DOHH2 (cell line): Measurements from ENCODE around the gene APAF1.

Source experiments
- H3F3A ChIP-seq: fragments of 200-600 bp; sonication (generic), shearing (Covaris generic); 2 replicates; pipeline ENCODE4 v1.6.0; 2016; ENCODE audit warnings: antibody characterized with exemption, mild to moderate bottlenecking; ENCODE audit not compliant: control insufficient read depth, insufficient read depth
- H3K27ac ChIP-seq: fragments of 200-600 bp; sonication (generic); 2 replicates; pipeline ENCODE4 v1.5.1; 2014; ENCODE audit warnings: low read depth, mild to moderate bottlenecking, low read length, moderate library complexity
- H3K27me3 ChIP-seq: fragments of 200-600 bp; sonication (generic); 2 replicates; pipeline ENCODE4 v1.6.1; 2014; ENCODE audit warnings: mild to moderate bottlenecking, low read length, mixed read lengths; ENCODE audit not compliant: control insufficient read depth
- H3K36me3 ChIP-seq: fragments of 200-600 bp; sonication (generic); 2 replicates; pipeline ENCODE4 v1.6.1; 2014; ENCODE audit warnings: mild to moderate bottlenecking, low read length, moderate library complexity, mixed read lengths; ENCODE audit not compliant: control insufficient read depth
- H3K4me1 ChIP-seq: fragments of 200-600 bp; sonication (generic); 2 replicates; pipeline ENCODE4 v1.6.1; 2014; ENCODE audit warnings: mild to moderate bottlenecking, low read length, mixed read lengths; ENCODE audit not compliant: control insufficient read depth
- H3K4me2 ChIP-seq: fragments of 200-600 bp; sonication (generic); 2 replicates; pipeline ENCODE4 v1.6.0; 2014; ENCODE audit warnings: mild to moderate bottlenecking, low read length, moderate library complexity
- H3K4me3 ChIP-seq: fragments of 200-600 bp; sonication (generic); 2 replicates; pipeline ENCODE4 v1.5.1; 2014; ENCODE audit warnings: mild to moderate bottlenecking, low read length, mixed read lengths
- H3K79me2 ChIP-seq: fragments of 200-600 bp; sonication (generic); 2 replicates; pipeline ENCODE4 v1.6.1; 2014; ENCODE audit warnings: mild to moderate bottlenecking, low read length, mixed read lengths; ENCODE audit not compliant: control insufficient read depth
- H3K9me2 ChIP-seq: fragments of 200-600 bp; sonication (generic); replicated peaks from 2 replicates; pipeline ENCODE4 v1.6.1; 2014; ENCODE audit warnings: mild to moderate bottlenecking, low read length, mixed read lengths; ENCODE audit not compliant: control insufficient read depth
- H3K9me3 ChIP-seq: fragments of 200-600 bp; sonication (generic); 2 replicates; pipeline ENCODE4 v1.6.1; 2014; ENCODE audit warnings: antibody characterized with exemption, low read length, mixed read lengths; ENCODE audit not compliant: control insufficient read depth, insufficient read depth
- H4K20me1 ChIP-seq: fragments of 200-600 bp; sonication (generic); 2 replicates; pipeline ENCODE4 v1.6.0; 2014; ENCODE audit warnings: low read depth, mild to moderate bottlenecking, antibody characterized with exemption, low read length, moderate library complexity; ENCODE audit not compliant: control insufficient read depth, insufficient read depth
- EZH2phosphoT487 ChIP-seq: fragments of 200-600 bp; sonication (generic); IDR thresholded peaks from 2 replicates; pipeline ENCODE4 v1.6.1; 2017; ENCODE audit warnings: borderline replicate concordance, mild to moderate bottlenecking, antibody characterized with exemption, low read length, moderate library complexity, mixed read lengths
- TF ChIP-seq, protein P1 (sequence below): fragments of 200-600 bp; sonication (generic); IDR thresholded peaks from one replicate; pipeline ENCODE4 v1.5.1; 2014; ENCODE audit warnings: antibody characterized with exemption, mild to moderate bottlenecking, low read depth, low read length; ENCODE audit not compliant: poor library complexity, severe bottlenecking

APAF1 gene

DNA sequence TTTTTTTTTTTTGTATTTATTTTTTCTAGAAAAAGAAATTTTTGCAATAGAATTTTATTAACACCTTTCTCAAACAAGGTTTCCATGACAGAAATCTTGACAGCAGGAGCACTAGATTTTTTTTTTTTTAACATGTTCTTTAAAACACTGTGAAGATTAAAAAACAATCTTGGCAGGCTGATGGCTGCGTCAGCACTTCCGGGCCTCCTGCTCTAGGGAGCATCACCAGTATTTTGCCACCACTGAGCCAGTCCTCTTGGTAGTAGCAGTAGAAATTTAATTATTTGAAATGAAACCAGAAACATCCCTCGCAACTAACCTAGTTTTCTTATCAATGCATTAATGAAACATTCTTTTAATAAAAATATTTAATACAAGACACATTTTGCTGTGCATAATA, 99.6 kb downstream of the APAF1 start:
- no peaks in the 10 kb centered on the region for H3K79me2 ChIP-seq
- no peaks in the 10 kb centered on the region for H3K9me3 ChIP-seq
- H3K4me3 ChIP-seq = no peak overlapping the region
- H3K4me2 ChIP-seq = no peak overlapping the region
- no peak for TF ChIP-seq EZH2phosphoT487
- TF ChIP-seq, protein P1, sequence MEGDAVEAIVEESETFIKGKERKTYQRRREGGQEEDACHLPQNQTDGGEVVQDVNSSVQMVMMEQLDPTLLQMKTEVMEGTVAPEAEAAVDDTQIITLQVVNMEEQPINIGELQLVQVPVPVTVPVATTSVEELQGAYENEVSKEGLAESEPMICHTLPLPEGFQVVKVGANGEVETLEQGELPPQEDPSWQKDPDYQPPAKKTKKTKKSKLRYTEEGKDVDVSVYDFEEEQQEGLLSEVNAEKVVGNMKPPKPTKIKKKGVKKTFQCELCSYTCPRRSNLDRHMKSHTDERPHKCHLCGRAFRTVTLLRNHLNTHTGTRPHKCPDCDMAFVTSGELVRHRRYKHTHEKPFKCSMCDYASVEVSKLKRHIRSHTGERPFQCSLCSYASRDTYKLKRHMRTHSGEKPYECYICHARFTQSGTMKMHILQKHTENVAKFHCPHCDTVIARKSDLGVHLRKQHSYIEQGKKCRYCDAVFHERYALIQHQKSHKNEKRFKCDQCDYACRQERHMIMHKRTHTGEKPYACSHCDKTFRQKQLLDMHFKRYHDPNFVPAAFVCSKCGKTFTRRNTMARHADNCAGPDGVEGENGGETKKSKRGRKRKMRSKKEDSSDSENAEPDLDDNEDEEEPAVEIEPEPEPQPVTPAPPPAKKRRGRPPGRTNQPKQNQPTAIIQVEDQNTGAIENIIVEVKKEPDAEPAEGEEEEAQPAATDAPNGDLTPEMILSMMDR = no peak
- H3K27me3 ChIP-seq = peaks cover 30% of the 10 kb centered on the region
- H4K20me1 ChIP-seq = no peaks in the 10 kb centered on the region
- H3K4me1 ChIP-seq = peaks cover 8% of the 10 kb centered on the region; the same call in 1 of the 2 replicates
- no peaks in the 10 kb centered on the region for H3K9me2 ChIP-seq
- H3F3A ChIP-seq = no peaks in the 10 kb centered on the region
- H3K27ac ChIP-seq = no peak overlapping the region
- no peaks in the 10 kb centered on the region for H3K36me3 ChIP-seq

DNA sequence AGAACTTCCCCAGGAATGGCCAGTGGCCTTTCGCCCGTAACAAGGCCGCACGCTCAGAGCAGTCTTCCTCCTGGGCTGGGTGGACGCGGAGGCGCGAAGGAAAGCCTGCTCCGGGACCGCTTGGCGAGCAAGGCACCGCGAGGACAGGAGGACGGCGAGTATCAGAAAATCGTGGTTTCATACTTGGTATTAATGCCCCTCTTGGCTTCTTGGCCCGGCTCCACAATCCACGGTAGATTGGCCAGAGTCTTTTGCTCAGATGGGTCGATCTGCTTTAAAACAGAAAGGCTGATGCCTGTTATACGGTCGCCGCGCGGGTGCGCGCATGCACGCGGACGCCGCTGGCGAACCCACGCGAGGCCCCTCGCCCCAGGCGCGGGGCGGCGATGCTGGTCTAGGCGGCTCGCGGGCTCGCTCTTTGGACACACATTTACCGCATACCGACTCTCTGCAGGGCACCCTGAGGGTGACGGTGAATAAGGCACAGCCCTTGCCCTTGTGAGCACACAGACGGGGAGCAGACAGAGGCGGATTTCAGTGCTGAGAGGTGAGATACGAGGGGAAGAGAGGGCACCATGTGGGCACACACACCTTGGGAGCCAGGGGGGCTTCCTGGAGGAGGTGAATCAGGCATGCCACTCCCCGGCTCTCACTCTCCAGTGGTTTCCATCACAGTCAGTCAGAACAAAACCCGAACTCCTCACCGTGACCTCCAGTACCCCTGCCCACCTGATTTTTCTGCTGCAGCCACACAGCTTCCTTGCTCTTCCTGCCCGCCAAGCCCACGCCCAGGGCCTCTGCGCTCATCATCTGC, 100.7 kb downstream of the APAF1 start:
- H3K9me2 ChIP-seq = no peaks in the 10 kb centered on the region
- peak overlapping the region; percentile 66 for H3K4me2 ChIP-seq
- no peaks in the 10 kb centered on the region for H3K9me3 ChIP-seq
- no peak overlapping the region for H3K27ac ChIP-seq
- peak overlapping the region; percentile 59 for H3K4me3 ChIP-seq
- peaks cover 8% of the 10 kb centered on the region; the same call in 1 of the 2 replicates for H3K4me1 ChIP-seq
- H3K27me3 ChIP-seq = peaks cover 27% of the 10 kb centered on the region
- no peaks in the 10 kb centered on the region for H3K36me3 ChIP-seq
- no peak; the same call in 1 of the 2 replicates for TF ChIP-seq EZH2phosphoT487
- TF ChIP-seq, protein P1 = no peak
- no peaks in the 10 kb centered on the region for H4K20me1 ChIP-seq
- no peaks in the 10 kb centered on the region for H3F3A ChIP-seq
- H3K79me2 ChIP-seq = no peaks in the 10 kb centered on the region

DNA sequence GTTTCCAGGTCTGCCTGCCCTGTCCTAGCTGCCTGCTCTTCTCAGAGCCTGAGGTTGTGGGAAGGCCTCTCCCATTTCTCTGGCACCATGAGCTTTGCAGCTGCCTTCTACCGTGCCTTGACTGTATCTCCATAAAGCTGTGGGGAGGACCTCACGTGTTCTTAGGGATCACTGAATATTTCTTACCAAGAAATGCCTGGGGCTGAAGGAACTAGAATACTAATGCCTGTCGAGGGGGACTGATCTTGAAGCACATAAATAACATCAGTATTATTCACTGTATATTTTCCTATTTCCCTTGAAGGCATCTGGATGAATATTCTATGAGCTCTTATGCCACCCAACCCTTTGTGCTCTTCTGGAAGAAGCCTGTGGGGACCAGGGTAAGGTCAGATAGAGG, 103.4 kb downstream of the APAF1 start:
- Histone ChIP-seq H3K4me3 (no peak overlapping the region), H3K79me2 (no peaks in the 10 kb centered on the region), H3K27ac (no peak overlapping the region), H3K4me1 (peaks cover 8% of the 10 kb centered on the region; the same call in 1 of the 2 replicates), H3K9me3 (no peaks in the 10 kb centered on the region), H3K27me3 (peaks cover 20% of the 10 kb centered on the region), H3K4me2 (no peak overlapping the region), H3K36me3 (no peaks in the 10 kb centered on the region), H3K9me2 (no peaks in the 10 kb centered on the region), H3F3A (no peaks in the 10 kb centered on the region), H4K20me1 (no peaks in the 10 kb centered on the region)
- TF ChIP-seq, protein P1 = no peak
- no peak for TF ChIP-seq EZH2phosphoT487
